ENCODE results near the gene PPP2R3C. TPM values are rescaled to one million over a fixed set of nuclear protein-coding genes. Genes with fewer than 3 reads are reported as not detected.
A peak's percentile ranks its signal among the peaks of the same experiment; 100 is the strongest.

The PPP2R3C gene
- total and polyA plus RNA-seq, 2 donors (not counting 1 experiment from before 2014, with no cell fraction given) = 32.6 to 61.9 TPM

DNA sequence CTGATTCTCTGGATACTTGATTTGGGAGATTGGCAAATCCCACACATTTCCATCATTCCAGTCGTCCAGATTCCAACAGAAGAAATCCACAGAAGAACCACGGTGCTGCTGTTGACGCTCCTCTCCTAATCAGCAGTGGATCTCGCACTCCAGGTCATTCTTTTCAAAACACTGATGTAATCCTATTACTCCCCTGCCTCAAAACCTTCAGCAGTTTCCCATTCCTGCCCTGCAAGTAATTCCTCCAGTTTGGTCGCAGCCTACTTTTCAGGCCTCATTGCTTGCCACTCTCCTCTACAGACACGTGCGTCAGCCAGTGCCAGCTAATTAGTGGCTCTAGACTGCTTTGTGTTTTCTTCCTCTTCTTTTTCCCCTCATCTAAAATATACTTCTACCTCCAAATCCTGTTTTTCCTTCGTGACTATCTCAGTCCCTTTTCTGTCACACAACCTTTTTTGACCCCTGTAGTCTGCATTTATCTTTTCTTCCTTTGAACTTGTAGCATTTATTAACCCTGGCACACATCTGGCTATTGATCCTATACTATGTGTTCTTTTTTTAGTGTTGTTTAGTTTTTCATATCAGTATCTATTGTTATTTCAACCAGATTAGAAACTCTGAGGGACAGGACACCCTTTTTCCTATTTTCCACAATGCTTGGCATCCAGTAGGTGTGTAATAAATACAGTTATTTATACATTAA is 37.3 kb upstream of the PPP2R3C start:
- Histone ChIP-seq H4K20me1 (ENCODE audit: control insufficient read depth, extremely low read depth, insufficient read depth, low read length) (no peaks in the 10 kb centered on the region), H3K9me3 (ENCODE audit: control insufficient read depth, insufficient read depth, low read depth, low read length) (no peaks in the 10 kb centered on the region), H2AFZ (ENCODE audit: low read length) (no peak overlapping the region), H3K27ac (ENCODE audit: insufficient read depth, low read length) (peak overlapping the region; percentile 62), H3K36me3 (ENCODE audit: control insufficient read depth, insufficient read depth, low read length) (no peaks in the 10 kb centered on the region), H3K27me3 (ENCODE audit: control insufficient read depth, insufficient read depth, low read length) (no peaks in the 10 kb centered on the region), H3K4me1 (ENCODE audit: control insufficient read depth, extremely low read depth, insufficient read depth, low read length) (peaks cover 2% of the 10 kb centered on the region), H3K4me2 (ENCODE audit: extremely low read depth, insufficient read depth, low read length) (no peak overlapping the region), H3K79me2 (ENCODE audit: control insufficient read depth, insufficient read depth, low read length) (no peaks in the 10 kb centered on the region), H3K9ac (ENCODE audit: insufficient read depth, low read length) (no peak overlapping the region), H3K4me3 (replicated peaks in 1 of 4; ENCODE audit: control extremely low read depth in 1 of 4, insufficient read depth in 1 of 4, low read depth in 3 of 4, low read length in 4 of 4) (no peak overlapping the region)
- peak in 1 of 2 donors; percentile 58 for DNase-seq (ENCODE audit: low read depth in 2 of 2)
- no peak for TF ChIP-seq EZH2 (IDR thresholded peaks at IDR 0.05; ENCODE audit: low read length, missing control alignments)
- TF ChIP-seq, protein P1, sequence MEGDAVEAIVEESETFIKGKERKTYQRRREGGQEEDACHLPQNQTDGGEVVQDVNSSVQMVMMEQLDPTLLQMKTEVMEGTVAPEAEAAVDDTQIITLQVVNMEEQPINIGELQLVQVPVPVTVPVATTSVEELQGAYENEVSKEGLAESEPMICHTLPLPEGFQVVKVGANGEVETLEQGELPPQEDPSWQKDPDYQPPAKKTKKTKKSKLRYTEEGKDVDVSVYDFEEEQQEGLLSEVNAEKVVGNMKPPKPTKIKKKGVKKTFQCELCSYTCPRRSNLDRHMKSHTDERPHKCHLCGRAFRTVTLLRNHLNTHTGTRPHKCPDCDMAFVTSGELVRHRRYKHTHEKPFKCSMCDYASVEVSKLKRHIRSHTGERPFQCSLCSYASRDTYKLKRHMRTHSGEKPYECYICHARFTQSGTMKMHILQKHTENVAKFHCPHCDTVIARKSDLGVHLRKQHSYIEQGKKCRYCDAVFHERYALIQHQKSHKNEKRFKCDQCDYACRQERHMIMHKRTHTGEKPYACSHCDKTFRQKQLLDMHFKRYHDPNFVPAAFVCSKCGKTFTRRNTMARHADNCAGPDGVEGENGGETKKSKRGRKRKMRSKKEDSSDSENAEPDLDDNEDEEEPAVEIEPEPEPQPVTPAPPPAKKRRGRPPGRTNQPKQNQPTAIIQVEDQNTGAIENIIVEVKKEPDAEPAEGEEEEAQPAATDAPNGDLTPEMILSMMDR (conservative IDR thresholded peaks at IDR 0.05 in 1 of 2, IDR thresholded peaks at IDR 0.05 in 1 of 2; ENCODE audit: low read depth in 1 of 2, low read length in 2 of 2) = no peak

DNA sequence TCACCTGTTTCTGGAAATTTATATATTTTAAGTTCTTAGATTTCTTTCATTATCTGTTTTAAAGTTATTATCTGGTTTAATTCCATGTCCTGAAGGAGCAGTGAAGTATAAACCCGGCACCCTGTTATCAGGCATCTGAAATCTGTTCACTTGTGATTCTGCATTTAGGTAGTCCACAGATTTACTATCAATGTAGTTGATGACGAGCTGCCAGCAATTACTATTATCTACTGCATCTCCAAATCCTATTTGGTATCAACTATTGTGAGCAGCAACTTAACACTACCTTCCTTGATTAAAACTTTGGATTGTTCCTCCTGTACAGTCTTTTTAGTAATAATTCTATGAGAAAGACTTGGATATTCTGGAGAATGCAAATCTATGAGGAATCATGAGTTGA is 36.7 kb upstream of the PPP2R3C start:
- Histone ChIP-seq H3K4me3 (replicated peaks in 1 of 4; ENCODE audit: control extremely low read depth in 1 of 4, insufficient read depth in 1 of 4, low read depth in 3 of 4, low read length in 4 of 4) (no peak overlapping the region), H3K36me3 (ENCODE audit: control insufficient read depth, insufficient read depth, low read length) (no peaks in the 10 kb centered on the region), H3K27ac (ENCODE audit: insufficient read depth, low read length) (no peak overlapping the region), H3K9ac (ENCODE audit: insufficient read depth, low read length) (no peak overlapping the region), H3K4me1 (ENCODE audit: control insufficient read depth, extremely low read depth, insufficient read depth, low read length) (peaks cover 2% of the 10 kb centered on the region), H4K20me1 (ENCODE audit: control insufficient read depth, extremely low read depth, insufficient read depth, low read length) (no peaks in the 10 kb centered on the region), H3K9me3 (ENCODE audit: control insufficient read depth, insufficient read depth, low read depth, low read length) (no peaks in the 10 kb centered on the region), H3K4me2 (ENCODE audit: extremely low read depth, insufficient read depth, low read length) (no peak overlapping the region), H3K27me3 (ENCODE audit: control insufficient read depth, insufficient read depth, low read length) (no peaks in the 10 kb centered on the region), H2AFZ (ENCODE audit: low read length) (no peak overlapping the region), H3K79me2 (ENCODE audit: control insufficient read depth, insufficient read depth, low read length) (no peaks in the 10 kb centered on the region)
- DNase-seq (ENCODE audit: low read depth in 2 of 2) = no peak
- no peak for TF ChIP-seq EZH2 (IDR thresholded peaks at IDR 0.05; ENCODE audit: low read length, missing control alignments)
- TF ChIP-seq, protein P1 (conservative IDR thresholded peaks at IDR 0.05 in 1 of 2, IDR thresholded peaks at IDR 0.05 in 1 of 2; ENCODE audit: low read depth in 1 of 2, low read length in 2 of 2) = no peak

GRCh38 chr14:35155962-35156361 is 34.2 kb upstream of the PPP2R3C start:
- Histone ChIP-seq H3K79me2 (ENCODE audit: control insufficient read depth, insufficient read depth, low read length) (no peaks in the 10 kb centered on the region), H3K27ac (ENCODE audit: insufficient read depth, low read length) (no peak overlapping the region), H3K4me3 (replicated peaks in 1 of 4; ENCODE audit: control extremely low read depth in 1 of 4, insufficient read depth in 1 of 4, low read depth in 3 of 4, low read length in 4 of 4) (no peak overlapping the region), H3K36me3 (ENCODE audit: control insufficient read depth, insufficient read depth, low read length) (no peaks in the 10 kb centered on the region), H3K4me1 (ENCODE audit: control insufficient read depth, extremely low read depth, insufficient read depth, low read length) (peaks cover 2% of the 10 kb centered on the region), H2AFZ (ENCODE audit: low read length) (no peak overlapping the region), H4K20me1 (ENCODE audit: control insufficient read depth, extremely low read depth, insufficient read depth, low read length) (no peaks in the 10 kb centered on the region), H3K27me3 (ENCODE audit: control insufficient read depth, insufficient read depth, low read length) (no peaks in the 10 kb centered on the region), H3K9ac (ENCODE audit: insufficient read depth, low read length) (no peak overlapping the region), H3K9me3 (ENCODE audit: control insufficient read depth, insufficient read depth, low read depth, low read length) (no peaks in the 10 kb centered on the region), H3K4me2 (ENCODE audit: extremely low read depth, insufficient read depth, low read length) (no peak overlapping the region)
- DNase-seq (ENCODE audit: low read depth in 2 of 2) = peak; percentile 11 to 44
- no peak for TF ChIP-seq EZH2 (IDR thresholded peaks at IDR 0.05; ENCODE audit: low read length, missing control alignments)
- TF ChIP-seq, protein P1 (conservative IDR thresholded peaks at IDR 0.05 in 1 of 2, IDR thresholded peaks at IDR 0.05 in 1 of 2; ENCODE audit: low read depth in 1 of 2, low read length in 2 of 2) = no peak
